Activated effector memory CD4-positive, alpha-beta T cell treated with anti-CD3 and anti-CD28 coated beads, Interleukin-2, amount 50 U/mL, for 16 hours (primary cell): ENCODE data around the gene ODC1.

ENCODE experiments used
- DNase-seq: peaks from one replicate; pipeline ENCODE4 v3.0.0-alpha.2; 2020

The ODC1 gene

DNA sequence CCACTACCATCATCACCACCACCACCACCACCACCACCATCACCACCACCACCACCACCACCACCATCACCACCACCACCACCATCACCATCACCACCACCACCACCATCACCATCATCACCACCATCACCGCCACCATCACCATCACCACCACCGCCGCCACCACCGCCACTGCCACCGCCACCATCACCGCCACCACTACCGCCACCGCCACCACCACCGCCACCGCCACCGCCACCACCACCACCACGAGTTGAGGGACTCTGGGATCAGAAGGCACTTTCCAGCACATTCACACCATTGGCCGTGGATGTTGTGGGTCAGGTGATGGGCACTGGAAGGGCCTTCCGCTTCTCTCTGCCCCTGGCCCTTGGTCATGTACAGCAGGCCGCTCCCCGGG is 48.8 kb downstream of the ODC1 start:
- DNase-seq, result no peak

DNA sequence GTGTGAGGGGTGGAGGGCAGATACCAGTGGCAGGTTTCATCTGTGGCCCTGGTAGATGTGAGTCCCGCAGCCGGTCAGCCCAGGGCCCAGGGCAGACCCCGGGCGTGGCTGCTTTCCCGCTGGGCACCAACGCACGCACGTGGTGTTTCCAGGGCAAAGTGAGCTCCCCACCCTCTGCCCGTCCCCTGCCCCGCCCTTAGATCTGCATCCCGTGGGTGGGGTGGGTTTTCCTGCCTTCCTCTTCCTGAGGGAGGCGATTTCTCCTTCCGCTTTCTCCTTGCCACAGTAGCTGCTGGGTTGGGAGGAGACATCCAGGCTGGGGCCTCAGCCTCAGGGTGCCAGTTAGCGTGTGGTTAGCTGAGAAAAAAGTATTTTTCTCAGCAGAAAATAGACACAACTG is 49.6 kb downstream of the ODC1 start:
- no peak for DNase-seq

DNA sequence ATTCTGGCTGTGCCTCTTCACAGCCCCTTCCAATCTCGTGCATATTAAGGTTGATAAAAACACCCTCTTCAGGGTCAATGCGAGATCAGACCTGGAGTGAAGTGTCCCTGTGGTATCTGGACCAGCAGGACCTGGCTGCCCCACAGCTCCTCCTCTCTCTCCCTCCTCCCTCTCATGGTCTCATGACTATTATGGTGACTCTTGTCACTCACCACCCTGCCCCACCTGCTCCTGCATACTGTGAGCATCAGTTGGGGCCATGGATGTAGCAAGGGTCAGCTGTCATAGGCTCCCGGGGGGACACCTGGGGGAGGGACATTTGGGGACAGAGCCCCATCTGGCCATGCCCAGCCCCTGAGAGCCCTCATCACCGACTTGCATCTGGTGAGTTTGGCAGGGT is 50.2 kb downstream of the ODC1 start:
- DNase-seq, result no peak

- no peak for DNase-seq
Observed at GRCh38 chr2:10397297-10397875, 50.7 kb downstream of the ODC1 start.

- DNase-seq, result no peak
Observed at GRCh38 chr2:10396464-10396863, 51.7 kb downstream of the ODC1 start.

GRCh38 chr2:10395893-10396292 is 52.2 kb downstream of the ODC1 start:
- DNase-seq, result no peak

DNA sequence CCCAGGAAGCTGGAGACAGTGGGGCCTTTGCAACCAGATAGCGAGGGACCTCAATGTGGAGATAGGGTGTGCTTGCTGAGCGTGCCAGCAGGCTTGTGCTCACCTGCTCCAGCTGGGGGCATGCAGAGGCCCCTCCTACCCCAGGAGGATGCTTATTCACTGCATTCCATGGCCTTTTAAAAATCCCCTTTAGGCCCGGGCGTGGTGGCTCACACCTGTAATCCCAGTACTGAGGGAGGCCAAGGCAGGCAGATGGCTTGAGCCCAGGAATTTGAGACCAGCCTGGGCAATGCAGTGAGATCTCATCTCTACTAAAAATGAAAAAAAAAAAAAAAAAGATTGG is 54.5 kb downstream of the ODC1 start:
- no peak for DNase-seq

DNA sequence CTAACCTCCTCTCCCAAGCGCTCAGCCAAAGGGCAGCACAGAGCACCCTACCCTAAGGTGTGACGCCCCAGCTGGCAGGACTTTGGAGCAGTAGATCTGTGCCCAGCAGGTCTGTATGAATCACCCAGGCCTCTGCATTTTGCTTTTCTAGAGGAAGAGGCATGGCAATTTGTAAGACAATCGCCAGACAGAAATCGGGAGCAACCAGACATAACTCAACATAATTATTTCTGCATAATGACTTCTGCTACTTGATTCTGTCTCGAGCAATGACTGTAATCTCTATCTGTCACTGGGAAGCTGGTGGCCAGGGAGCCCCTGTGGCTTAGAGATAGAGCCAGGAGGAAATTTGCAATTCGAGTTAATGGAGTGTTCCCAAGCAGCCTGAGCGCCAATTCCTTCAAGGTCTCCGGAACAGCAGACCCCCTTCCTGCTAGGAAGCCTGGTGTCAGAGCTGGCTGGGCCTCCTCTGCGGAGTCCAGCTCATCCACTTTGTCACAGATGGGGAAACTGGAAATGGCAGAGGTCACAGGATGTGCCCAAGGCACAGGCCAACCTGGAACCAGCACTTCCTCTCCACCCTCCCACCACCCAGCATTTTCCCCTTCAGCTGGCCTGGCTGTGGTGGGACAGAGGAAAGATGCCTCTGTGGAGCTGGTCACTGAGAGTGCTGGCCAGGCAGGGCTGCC is 55.0 kb downstream of the ODC1 start:
- no peak for DNase-seq

GRCh38 chr2:10392548-10392947 is 55.6 kb downstream of the ODC1 start:
- DNase-seq, result no peak

DNA sequence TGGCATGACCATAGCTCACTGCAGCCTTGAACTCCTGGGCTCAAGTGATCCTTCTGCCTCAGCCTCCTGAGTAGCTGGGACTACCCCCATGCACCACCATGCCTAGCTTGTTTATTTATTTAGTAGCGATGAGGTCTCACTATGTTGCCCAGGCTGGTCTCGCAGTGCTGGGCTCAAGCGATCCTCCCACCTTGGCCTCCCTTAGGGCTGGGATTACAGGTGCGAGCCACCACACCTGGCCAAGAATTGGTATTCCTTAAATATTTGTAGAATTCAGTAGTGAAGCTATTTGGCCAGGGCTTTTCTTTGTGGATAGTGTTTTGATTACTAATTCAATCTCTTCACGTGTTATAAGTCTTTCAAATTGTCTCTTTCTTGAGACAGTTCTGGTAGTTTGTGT is 56.0 kb downstream of the ODC1 start:
- no peak for DNase-seq

- DNase-seq, result no peak
Observed at GRCh38 chr2:10390369-10390801, 57.7 kb downstream of the ODC1 start.
